HEK293 (cell line): Measurements from ENCODE around the gene ZNF699.

Experiments used
- CTCF ChIA-PET: fragments of 350-600 bp; formaldehyde crosslinking; extraction: SDS; loops from one replicate; lab custom pipeline; 2021; ENCODE audit warnings: antibody characterized with exemption; lab: Yijun Ruan, JAX
- POLR2A ChIA-PET: fragments of 300-600 bp; formaldehyde crosslinking; extraction: SDS; loops from one replicate; lab custom pipeline; 2020; ENCODE audit warnings: antibody characterized with exemption, inconsistent platforms; lab: Yijun Ruan, JAX
- H3K27ac ChIP-seq: fragments of 200-500 bp; sonication (Bioruptor generic); 2 replicates; pipeline ENCODE4 v1.5.1; 2014; ENCODE audit warnings: low read depth, low read length, control low read depth, inconsistent platforms; ENCODE audit errors: extremely low read depth
- H3K36me3 ChIP-seq, 2 experiments: fragments of 200-500 bp in 1 of 2; sonication (Bioruptor generic) in 1 of 2; 1 replicate in 1 of 2; 2 replicates in 1 of 2; pipeline ENCODE4 v1.5.1; 2014 to 2017; ENCODE audit warnings: inconsistent platforms in 2 of 2, low read length in 2 of 2; ENCODE audit not compliant: control insufficient read depth in 2 of 2, insufficient read depth in 1 of 2
- H3K4me1 ChIP-seq: fragments of 200-500 bp; sonication (Bioruptor generic); 2 replicates; pipeline ENCODE4 v1.5.1; 2014; ENCODE audit warnings: mild to moderate bottlenecking, low read length, inconsistent platforms; ENCODE audit not compliant: control insufficient read depth, insufficient read depth
- H3K4me3 ChIP-seq: 2 replicates; pipeline ENCODE4 v1.5.1; 2011; ENCODE audit warnings: low read depth, mild to moderate bottlenecking, control low read depth, low read length, moderate library complexity
- H3K9me3 ChIP-seq: fragments of 200-500 bp; sonication (Bioruptor generic); 2 replicates; pipeline ENCODE4 v1.5.1; 2014; ENCODE audit warnings: low read depth, low read length, inconsistent platforms; ENCODE audit not compliant: control insufficient read depth, insufficient read depth
- ZNF248 ChIP-seq: fragments of 450-650 bp; formaldehyde crosslinking; IDR thresholded peaks from 2 replicates; pipeline ENCODE4 v1.5.1; 2017; ENCODE audit warnings: missing biosample characterization, missing genetic modification characterization
- ZNF777 ChIP-seq: fragments of 450-650 bp; formaldehyde crosslinking; IDR thresholded peaks from 2 replicates; pipeline ENCODE4 v1.5.1; 2017; ENCODE audit warnings: missing biosample characterization, missing genetic modification characterization, borderline replicate concordance
- TF ChIP-seq, protein P1 (sequence below): fragments of 450-650 bp; formaldehyde crosslinking; IDR thresholded peaks from 2 replicates; pipeline ENCODE4 v1.5.1; 2016; ENCODE audit warnings: missing biosample characterization, missing genetic modification characterization
- TF ChIP-seq, protein P2 (sequence below): IDR thresholded peaks from 2 replicates; pipeline ENCODE4 v1.6.1; 2011; ENCODE audit warnings: mild to moderate bottlenecking, low read depth, low read length, borderline replicate concordance

The ZNF699 gene

DNA sequence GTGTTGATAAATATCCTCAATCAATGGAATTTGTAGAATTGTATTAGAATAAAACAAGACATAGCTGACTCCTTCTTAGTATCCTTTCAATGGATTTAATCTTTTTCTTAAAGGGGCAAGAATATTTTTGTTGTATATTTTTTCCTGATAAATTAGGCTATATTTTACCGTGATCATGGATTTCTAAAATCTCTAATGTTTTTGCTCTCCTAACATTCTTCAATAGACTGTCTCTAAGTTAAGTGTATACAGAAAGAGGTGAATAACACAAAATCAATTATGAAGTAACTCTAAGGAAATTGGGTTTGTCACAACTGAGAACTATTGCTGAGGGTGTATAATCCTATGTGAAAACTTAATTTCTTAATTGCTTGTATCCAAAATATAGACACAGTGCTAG, 59.0 kb downstream of the ZNF699 start, which contains the start of gene OR7E24:
Gene OR7E24 (plus strand): TSS at position 301 of the 400 bp plus-strand sequence. CDS start 114 bp downstream, outside the sequence.
- TF ChIP-seq, protein P1, sequence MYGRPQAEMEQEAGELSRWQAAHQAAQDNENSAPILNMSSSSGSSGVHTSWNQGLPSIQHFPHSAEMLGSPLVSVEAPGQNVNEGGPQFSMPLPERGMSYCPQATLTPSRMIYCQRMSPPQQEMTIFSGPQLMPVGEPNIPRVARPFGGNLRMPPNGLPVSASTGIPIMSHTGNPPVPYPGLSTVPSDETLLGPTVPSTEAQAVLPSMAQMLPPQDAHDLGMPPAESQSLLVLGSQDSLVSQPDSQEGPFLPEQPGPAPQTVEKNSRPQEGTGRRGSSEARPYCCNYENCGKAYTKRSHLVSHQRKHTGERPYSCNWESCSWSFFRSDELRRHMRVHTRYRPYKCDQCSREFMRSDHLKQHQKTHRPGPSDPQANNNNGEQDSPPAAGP (tag by site-specific recombination) = no peak
- TF ChIP-seq ZNF777 (tag by site-specific recombination) = no peak
- TF ChIP-seq, protein P2, sequence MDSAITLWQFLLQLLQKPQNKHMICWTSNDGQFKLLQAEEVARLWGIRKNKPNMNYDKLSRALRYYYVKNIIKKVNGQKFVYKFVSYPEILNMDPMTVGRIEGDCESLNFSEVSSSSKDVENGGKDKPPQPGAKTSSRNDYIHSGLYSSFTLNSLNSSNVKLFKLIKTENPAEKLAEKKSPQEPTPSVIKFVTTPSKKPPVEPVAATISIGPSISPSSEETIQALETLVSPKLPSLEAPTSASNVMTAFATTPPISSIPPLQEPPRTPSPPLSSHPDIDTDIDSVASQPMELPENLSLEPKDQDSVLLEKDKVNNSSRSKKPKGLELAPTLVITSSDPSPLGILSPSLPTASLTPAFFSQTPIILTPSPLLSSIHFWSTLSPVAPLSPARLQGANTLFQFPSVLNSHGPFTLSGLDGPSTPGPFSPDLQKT = no peak
- TF ChIP-seq ZNF248 = no peak
- Histone ChIP-seq H3K36me3 (no peaks in the 10 kb centered on the region), H3K9me3 (no peaks in the 10 kb centered on the region), H3K4me1 (no peaks in the 10 kb centered on the region), H3K27ac (no peak within 1 kb of the TSS), H3K4me3 (no peak within 1 kb of the TSS)
- ChIA-PET POLR2A (no interaction called here), CTCF (no interaction called here)
